Measurements from ENCODE around the gene SCUBE1.

SCUBE1 gene

GRCh38 chr22:43240614-43241013 lies 102.6 kb downstream of the SCUBE1 start:
- H3F3A ChIP-seq (ENCODE audit: low read depth) = no peaks in the 10 kb centered on the region
- TF ChIP-seq CTCF (conservative IDR thresholded peaks at IDR 0.05; ENCODE audit: low read length) (no peak), EZH2phosphoT487 (IDR thresholded peaks at IDR 0.05; ENCODE audit: borderline replicate concordance) (no peak)
- no peak overlapping the region for H2AFZ ChIP-seq (ENCODE audit: low read length)
- no peak overlapping the region for H3K4me3 ChIP-seq (ENCODE audit: low read length, poor library complexity, severe bottlenecking)
- no peaks in the 10 kb centered on the region for H4K20me1 ChIP-seq (ENCODE audit: insufficient read depth, low read length, poor library complexity, severe bottlenecking)
- H3K4me1 ChIP-seq (ENCODE audit: insufficient read depth, low read length, poor library complexity, severe bottlenecking) = peaks cover 18% of the 10 kb centered on the region
- H3K9ac ChIP-seq (ENCODE audit: low read depth, low read length, poor library complexity, severe bottlenecking) = no peak overlapping the region
- no peaks in the 10 kb centered on the region for H3K36me3 ChIP-seq (ENCODE audit: insufficient read depth, low read length)
- no peaks in the 10 kb centered on the region for H3K27me3 ChIP-seq (ENCODE audit: insufficient read depth, low read length, poor library complexity, severe bottlenecking)
- H3K79me2 ChIP-seq (ENCODE audit: insufficient read depth, low read length) = no peaks in the 10 kb centered on the region
- no peaks in the 10 kb centered on the region for H3K9me3 ChIP-seq (ENCODE audit: insufficient read depth, low read depth, low read length)
- H3K4me2 ChIP-seq (ENCODE audit: low read depth, low read length, poor library complexity, severe bottlenecking) = no peak overlapping the region
- no peaks in the 10 kb centered on the region for H3K9me2 ChIP-seq (replicated peaks; ENCODE audit: low read depth, low read length)

GRCh38 chr22:43239956-43240355 lies 103.2 kb downstream of the SCUBE1 start:
- Histone ChIP-seq H3K4me2 (ENCODE audit: low read depth, low read length, poor library complexity, severe bottlenecking) (no peak overlapping the region), H3K9ac (ENCODE audit: low read depth, low read length, poor library complexity, severe bottlenecking) (no peak overlapping the region), H3K79me2 (ENCODE audit: insufficient read depth, low read length) (no peaks in the 10 kb centered on the region), H3F3A (ENCODE audit: low read depth) (no peaks in the 10 kb centered on the region), H3K4me1 (ENCODE audit: insufficient read depth, low read length, poor library complexity, severe bottlenecking) (peaks cover 17% of the 10 kb centered on the region), H3K27me3 (ENCODE audit: insufficient read depth, low read length, poor library complexity, severe bottlenecking) (no peaks in the 10 kb centered on the region), H3K4me3 (ENCODE audit: low read length, poor library complexity, severe bottlenecking) (no peak overlapping the region), H3K36me3 (ENCODE audit: insufficient read depth, low read length) (no peaks in the 10 kb centered on the region), H2AFZ (ENCODE audit: low read length) (no peak overlapping the region), H3K9me2 (replicated peaks; ENCODE audit: low read depth, low read length) (no peaks in the 10 kb centered on the region), H3K9me3 (ENCODE audit: insufficient read depth, low read depth, low read length) (no peaks in the 10 kb centered on the region), H4K20me1 (ENCODE audit: insufficient read depth, low read length, poor library complexity, severe bottlenecking) (no peaks in the 10 kb centered on the region)
- TF ChIP-seq EZH2phosphoT487 (IDR thresholded peaks at IDR 0.05; ENCODE audit: borderline replicate concordance) = no peak
- TF ChIP-seq CTCF (conservative IDR thresholded peaks at IDR 0.05; ENCODE audit: low read length) = no peak

- Histone ChIP-seq H2AFZ (ENCODE audit: low read length) (no peak overlapping the region), H3K9me3 (ENCODE audit: insufficient read depth, low read depth, low read length) (no peaks in the 10 kb centered on the region), H3K9me2 (replicated peaks; ENCODE audit: low read depth, low read length) (no peaks in the 10 kb centered on the region), H3K4me3 (ENCODE audit: low read length, poor library complexity, severe bottlenecking) (no peak overlapping the region), H3K27me3 (ENCODE audit: insufficient read depth, low read length, poor library complexity, severe bottlenecking) (no peaks in the 10 kb centered on the region), H3K36me3 (ENCODE audit: insufficient read depth, low read length) (no peaks in the 10 kb centered on the region), H3K4me1 (ENCODE audit: insufficient read depth, low read length, poor library complexity, severe bottlenecking) (peaks cover 17% of the 10 kb centered on the region), H3F3A (ENCODE audit: low read depth) (no peaks in the 10 kb centered on the region), H3K4me2 (ENCODE audit: low read depth, low read length, poor library complexity, severe bottlenecking) (no peak overlapping the region), H3K9ac (ENCODE audit: low read depth, low read length, poor library complexity, severe bottlenecking) (no peak overlapping the region), H3K79me2 (ENCODE audit: insufficient read depth, low read length) (no peaks in the 10 kb centered on the region), H4K20me1 (ENCODE audit: insufficient read depth, low read length, poor library complexity, severe bottlenecking) (no peaks in the 10 kb centered on the region)
- TF ChIP-seq EZH2phosphoT487 (IDR thresholded peaks at IDR 0.05; ENCODE audit: borderline replicate concordance) = no peak
- no peak for TF ChIP-seq CTCF (conservative IDR thresholded peaks at IDR 0.05; ENCODE audit: low read length)
These were observed 103.9 kb downstream of the SCUBE1 start for GRCh38 chr22:43239193-43239780.

Data from Loucy (cell line).